Measurements from ENCODE around the gene GABARAP.
"Not testable (repeated sequence)": the region's sequence is repeated elsewhere in the genome, so short reads cannot be mapped to it uniquely, and the experiment has no call there.

GABARAP gene

DNA sequence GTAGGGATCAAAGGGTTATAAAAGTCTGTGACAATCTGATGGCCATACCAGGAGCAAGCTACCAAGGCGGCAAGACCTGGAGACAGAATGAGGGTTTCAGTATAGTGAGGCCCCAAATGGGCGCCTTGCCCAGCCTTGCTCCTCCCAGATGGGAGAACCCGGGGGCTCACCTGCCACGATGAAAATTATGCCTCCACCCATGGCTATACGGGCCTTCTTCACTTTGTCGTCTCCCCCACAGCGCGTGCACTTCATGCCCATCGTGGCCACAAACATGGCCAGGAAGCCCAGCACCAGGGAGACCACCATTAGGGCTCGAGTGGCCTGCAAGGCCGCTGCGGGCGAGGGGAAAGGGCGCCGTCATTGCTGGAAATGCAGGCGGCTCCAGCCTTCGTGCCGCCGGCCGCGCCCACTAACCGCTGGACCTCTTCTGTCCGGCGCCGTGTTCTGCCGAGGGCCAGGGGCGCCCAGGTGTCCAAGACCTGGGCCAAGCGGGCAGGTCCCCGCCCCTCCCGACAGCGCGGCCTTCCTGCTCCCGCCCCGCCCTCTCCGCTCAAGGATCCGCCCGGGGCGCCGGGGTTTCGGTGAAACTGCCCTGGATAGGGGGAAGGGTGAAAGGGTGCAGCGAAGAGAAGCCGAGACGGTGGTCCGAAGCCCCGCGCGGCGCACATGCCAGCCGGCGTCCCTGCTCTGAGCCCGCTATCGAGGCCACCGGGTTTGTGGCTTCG, 18.6 kb upstream of the GABARAP start:
- DNase-seq (ENCODE audit: low read depth): no peak

DNA sequence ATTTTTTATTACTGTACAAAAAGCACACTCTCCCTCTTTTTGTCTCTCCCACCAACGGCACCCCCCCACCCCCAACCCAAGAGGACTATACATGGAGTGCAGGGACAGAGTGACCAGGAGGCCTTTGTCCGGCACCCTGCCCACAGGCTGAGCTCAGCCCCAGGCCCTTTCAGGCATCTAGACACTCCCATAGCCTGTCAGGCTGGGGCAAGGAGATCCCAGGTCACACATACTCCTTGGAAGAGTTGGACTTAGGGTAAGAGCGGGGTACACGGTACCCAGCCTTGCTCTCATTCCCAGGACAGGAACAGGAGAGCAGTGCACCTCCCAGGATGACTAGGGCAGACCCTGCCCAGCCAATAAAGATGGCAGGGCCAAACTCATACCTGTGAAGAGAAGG, 17.9 kb upstream of the GABARAP start:
- DNase-seq (ENCODE audit: low read depth): no peak

DNA sequence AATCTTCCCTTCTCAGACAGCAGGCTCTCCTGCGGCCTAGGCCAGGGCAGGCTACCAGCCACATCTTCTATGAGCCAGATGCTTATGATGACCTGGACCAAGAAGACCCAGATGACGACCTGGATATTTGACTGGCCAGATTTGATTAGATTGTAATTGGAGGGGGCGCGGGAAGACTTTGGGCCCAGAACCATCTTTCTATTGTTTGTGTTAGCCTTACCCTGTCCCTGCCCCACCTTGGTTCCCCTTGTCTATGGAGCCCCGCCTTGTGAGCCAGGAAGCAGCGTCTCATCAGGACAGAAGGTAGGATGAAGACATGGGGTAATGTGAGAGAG, 17.3 kb upstream of the GABARAP start:
- DNase-seq (ENCODE audit: low read depth): no peak

DNA sequence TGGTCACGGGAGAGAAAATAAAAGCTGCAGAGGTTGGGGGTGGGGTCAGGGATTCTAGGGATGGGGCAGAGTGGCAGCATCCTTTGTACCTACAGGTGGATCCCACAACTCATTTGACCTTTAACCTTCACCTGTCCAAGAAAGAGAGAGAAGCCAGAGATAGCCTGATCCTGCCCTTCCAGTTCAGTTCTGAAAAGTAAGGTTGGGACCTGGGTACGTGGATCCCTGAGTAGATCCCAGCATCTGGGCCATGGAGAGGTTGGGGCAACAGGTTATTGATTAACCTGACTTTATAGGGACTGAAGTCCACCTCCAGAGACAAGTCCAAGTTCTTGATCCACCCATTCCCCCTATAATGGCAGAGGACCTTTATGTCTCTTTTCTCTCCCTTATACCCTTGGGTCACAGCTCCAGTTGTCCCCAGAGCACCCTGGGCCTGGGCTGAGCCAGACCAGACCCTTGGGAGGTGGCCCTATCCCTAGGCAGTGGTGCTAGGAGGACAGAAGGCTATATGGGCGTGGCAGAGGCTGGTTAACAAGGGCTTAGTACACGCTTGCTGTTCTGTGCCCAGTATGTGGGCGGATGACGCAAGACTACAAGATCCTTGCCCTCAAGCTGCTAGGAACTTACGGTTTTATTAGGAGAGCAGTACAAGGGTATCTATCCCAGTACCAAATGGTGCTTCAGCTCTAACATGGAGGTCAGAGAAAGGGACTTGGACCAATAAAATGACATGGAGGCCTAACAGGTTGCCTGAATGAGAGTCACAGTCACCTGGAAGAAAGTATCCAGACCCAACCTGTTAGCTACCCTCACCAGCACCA, 16.7 kb upstream of the GABARAP start:
- no peak for DNase-seq (ENCODE audit: low read depth)

DNA sequence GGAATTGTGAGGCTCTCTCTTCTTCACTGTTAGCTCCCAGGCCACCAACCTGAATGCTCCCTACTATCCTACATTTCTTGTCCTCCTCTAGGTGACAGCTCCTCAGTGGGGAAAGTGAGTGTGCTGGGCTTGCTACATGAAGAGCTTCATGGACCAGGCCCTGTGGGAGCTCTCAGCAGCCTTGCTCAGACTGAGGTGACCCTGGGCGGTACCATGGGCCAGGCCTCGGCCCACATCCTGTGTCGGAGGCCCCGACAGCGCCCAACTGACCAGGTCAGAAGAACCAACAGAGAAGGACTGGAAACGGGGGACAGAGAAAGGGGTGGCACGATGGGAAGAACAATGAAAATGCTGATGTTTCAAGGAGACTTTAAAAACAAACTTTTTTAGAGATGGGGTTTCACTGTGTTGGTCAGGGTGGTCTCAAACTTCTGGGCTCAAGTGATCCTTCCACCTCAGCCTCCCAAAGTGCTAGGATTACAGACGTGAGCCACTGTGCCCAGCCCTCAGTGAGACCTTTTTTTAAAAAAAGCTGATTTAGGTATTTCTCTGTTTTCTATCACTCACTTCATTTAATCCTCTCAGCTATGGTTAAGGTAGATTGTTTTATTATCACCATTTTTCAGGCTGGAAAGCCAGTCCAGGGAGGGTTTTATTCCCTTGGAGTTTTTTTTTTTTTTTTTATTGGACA, 14.7 kb upstream of the GABARAP start:
- no peak for DNase-seq (ENCODE audit: low read depth)

DNA sequence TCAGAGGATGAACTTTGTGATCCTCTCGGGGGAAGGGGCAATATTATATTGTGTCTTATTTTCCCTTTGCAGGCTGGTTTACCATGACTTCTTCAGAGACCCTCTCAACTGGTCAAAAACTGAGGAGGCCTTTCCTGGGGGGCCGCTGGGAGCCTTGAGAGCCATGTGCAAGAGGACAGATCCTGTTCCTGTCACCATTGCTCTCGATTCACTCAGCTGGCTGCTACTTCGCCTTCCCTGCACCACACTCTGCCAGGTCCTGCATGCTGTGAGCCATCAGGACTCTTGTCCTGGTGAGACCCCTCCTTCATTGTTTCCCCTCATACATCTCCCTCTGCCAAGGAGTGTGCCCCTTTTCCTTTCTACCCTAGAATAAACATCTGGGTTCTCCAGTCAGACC, 12.3 kb upstream of the GABARAP start:
- no peak for DNase-seq (ENCODE audit: low read depth)

DNA sequence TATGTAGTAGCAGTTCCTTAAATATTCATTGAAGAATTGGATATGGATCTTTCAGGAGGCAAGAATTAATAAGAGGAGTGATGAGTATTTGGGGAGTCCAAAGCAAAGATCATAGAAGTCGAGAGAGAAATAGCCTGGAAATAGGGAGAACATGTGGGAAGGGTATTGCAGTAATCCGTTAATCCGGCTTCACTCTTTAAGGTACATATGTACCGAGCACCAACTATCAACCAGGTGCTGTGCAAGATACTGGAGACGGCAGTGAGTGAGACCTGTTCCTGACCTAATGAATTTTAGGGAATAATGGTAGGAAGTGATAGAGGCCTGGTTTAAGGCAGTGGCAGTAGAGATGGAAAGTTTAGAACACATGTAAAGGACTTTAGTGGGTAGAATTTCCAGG, 10.8 kb upstream of the GABARAP start:
- no peak for DNase-seq (ENCODE audit: low read depth)

DNA sequence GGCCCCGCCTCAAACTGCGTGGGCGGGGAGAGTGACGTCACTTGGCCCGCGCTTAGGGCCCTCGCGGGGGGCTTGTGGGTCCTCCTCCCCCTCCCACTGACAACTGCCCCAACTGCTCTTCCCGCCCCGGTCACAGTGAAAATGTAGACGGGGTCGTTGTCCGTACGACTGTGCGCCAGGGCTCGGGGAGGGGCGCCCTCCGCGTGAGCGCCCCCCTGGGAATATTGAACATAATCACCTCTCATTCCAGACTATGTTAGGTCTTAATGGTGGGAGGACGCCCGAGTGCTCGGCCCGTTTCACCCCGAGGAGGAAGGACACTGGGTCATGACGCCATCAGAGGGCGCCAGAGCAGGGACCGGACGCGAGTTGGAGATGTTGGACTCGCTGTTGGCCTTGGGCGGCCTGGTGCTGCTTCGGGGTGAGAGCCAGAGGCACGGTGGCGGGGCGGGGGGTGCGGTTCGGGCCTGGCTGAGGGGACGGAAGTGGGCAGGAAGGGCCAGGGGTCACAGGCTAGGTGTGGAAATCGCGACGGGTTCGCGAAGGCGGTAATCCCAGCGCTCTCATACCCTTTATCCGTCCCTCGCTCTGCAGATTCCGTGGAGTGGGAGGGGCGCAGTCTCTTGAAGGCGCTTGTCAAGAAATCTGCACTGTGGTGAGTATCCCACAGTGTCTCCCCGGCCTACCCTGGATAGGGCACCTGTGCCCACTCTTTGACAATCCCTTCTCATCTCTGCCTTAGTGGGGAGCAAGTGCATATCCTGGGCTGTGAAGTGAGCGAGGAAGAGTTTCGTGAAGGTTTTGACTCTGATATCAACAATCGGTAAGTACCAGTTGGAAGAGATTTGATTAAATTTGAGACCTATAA, 10.2 kb upstream of the GABARAP start, which contains the start of gene ELP5:
ELP5 (plus strand) TSS at position 40 of the 868 bp plus-strand sequence; CDS start at position 376, 336 bp downstream.
- DNase-seq (ENCODE audit: low read depth): peak; percentile 86

DNA sequence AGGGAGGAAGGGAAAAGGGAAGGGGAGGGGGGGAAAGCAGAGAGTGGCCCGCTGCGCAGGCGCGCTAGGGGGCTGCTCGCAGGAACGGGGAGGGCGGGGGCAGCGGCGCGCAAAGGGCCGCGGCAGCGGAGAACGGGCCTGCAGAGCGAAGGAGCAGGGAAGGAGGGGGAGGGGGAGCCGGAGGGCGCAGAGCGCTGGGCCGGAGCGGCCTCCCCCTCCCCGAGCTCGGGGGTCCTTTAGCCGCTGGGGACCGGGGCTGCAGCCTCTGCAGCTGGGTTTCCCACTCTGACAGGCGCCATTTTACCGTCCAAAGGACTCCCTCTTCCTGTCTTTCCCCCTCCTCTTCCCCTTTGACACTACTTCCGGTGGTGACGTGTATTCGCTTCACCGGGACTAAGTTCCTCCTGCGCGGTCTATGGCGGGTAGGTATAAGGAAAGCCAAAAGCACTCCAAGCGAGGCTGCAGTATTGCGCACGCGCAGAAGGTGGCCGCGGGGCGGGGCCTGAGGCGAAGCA, 9.5 kb upstream of the GABARAP start, which contains the start of gene CTDNEP1:
CTDNEP1 (minus strand) TSS at position 74 of the 515 bp plus-strand sequence. CDS start 438 bp downstream, outside the sequence.
- peak; percentile 97 for DNase-seq (ENCODE audit: low read depth)

DNA sequence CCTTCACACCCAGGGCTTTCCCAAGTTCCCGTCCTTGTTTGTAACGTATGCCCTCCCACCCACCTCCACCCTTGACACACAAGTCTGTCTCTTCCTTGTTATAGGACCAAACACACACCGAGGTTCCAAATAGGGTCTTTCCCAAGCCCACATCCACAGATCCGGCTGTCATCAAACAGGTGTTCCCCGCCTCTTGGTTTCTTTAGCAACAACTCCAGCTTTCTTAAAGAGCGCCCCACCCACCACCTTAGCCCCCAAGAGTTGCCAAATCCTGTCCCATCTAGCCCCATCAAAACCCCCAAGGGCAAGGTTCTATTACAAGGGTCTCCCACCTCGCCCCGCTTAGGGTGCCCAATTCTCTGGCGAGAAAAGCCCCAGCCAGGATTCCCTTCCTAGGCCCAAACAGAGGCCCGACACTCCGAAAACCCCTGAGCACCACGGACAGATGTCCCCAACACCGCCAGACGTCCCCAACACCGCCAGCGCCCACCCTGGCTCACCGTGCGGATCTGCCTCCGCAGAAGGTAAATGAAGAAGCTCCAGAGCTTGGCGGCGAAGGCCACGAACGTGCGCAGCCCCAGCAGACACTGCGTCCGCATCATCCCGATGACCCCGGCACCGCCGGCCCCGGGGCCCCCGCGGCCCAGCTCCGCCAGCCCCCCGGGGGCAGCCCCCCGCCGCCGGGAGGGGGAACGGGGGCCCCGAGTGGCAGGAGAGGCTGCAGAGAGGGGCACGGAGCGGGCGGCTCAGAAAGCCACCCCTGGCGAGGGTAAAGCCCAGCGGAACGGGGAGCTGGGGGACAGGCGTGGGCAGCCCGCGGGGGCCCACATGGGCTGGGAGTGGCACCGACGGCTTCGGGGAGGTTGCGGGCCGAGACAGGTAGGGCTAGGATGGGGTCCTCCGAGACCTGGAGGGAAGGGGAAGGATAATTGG, 8.7 kb upstream of the GABARAP start:
- no peak for DNase-seq (ENCODE audit: low read depth)

DNA sequence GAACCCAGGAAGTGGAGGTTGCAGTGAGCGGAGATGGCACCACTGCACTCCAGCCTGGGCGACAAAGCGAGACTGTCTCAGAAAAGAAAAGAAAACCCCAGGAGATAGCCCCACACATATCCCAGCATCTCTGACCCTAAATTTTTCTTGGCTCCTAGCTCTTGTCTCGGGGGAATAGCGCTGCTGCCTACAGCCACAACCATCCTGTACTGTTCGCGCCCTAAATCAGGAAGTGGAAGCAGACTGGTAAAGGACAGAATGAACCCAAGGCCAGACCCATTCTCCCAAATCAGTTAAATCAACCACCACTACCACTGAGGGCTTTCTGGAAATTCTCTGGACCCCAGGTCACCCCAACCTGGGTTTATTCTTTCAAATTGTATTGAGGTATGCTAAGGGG, 7.6 kb upstream of the GABARAP start:
- no peak for DNase-seq (ENCODE audit: low read depth)

DNA sequence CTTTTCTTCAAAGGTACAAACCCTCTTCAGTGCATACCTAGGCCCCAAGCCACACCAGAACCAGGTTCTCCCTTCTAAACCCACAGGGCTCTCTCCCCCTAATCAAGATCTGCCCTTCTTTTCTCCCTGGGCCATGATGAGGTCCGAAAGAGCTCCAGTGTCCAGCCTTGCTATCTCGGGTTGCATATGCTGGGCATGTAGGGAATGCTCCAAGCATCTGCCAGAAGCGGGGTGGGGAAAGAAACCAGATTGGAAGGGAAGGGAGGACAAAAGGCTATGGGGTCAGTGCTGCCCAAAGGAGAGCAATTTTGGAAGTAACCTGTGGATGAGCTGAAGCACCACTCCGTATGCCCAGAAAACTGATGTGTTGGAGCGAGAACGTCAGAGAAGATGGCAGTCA, 7.0 kb upstream of the GABARAP start:
- no peak for DNase-seq (ENCODE audit: low read depth)

DNA sequence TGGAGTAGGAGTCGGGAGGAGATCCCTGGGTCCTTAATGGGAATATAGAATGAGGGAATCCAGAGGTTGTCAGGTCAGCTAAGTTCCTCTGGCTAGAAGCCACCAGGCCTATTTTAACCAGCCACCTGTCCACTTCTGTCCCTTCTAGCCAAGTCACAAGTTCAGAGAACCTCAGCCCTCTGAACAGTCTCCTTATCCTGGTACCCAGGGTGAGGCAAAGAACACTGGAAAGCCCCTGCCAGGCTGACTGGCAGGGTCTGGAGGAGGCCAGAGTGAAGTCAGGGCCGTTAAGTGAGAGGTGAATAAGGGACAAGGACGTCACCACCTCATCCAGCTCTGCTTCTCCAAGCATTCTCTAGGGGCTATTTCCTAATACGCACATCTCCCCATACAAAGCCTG, 6.5 kb upstream of the GABARAP start:
- DNase-seq (ENCODE audit: low read depth): no peak

DNA sequence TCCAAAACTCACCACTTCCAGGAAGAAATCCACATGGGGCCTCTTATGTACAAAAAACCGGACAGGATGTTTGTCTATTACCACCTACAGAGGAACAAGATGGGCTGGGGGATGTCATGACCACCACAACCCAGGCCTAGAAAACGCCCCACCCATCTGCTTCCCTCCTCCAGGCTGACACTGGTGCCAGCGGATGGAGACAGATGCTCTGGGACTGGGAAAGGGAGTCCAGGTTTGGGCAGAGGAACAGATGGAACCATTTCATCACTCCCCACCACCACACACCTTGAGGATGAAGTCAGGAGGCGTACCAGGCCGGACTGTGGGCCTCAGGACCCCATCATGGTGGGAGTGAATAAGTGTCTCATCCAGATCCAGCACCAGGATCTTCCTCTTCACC, 4.5 kb upstream of the GABARAP start:
- DNase-seq (ENCODE audit: low read depth): no peak

DNA sequence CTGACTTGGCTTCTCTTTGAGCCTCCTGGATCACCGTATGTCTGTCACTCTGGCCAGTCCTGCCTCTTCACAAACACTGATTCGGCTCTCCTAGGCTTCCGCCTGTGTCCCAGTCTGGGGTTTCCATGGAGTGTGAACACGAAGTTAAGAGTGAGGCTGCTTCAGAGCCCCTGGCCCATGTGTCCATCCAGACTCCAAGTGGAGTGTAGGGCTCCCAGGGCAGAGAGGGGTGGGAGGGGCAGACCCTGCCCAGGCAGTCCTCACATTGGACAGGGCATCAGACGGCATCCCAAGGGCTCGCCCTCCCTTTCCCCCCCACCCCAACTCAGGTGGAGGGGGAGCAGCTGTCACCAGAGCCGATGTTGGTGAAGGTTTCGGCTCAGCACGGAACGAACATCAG, 1.6 kb upstream of the GABARAP start:
- DNase-seq (ENCODE audit: low read depth): not testable (repeated sequence)

DNA sequence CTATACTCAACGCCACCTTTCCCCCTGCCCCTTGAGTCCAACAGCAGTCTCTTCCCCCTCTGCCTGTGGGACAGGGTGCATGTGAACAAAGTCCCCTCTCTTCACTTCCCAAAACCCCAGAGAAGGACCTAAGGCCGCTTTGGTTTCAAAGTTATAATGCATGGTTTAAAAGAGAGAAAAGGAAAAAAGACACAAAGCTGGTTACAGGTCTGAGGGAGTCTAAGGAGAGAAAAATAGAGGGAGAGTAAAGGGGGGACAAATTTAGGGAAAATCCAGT, 1.1 kb upstream of the GABARAP start:
- no peak for DNase-seq (ENCODE audit: low read depth)

DNA sequence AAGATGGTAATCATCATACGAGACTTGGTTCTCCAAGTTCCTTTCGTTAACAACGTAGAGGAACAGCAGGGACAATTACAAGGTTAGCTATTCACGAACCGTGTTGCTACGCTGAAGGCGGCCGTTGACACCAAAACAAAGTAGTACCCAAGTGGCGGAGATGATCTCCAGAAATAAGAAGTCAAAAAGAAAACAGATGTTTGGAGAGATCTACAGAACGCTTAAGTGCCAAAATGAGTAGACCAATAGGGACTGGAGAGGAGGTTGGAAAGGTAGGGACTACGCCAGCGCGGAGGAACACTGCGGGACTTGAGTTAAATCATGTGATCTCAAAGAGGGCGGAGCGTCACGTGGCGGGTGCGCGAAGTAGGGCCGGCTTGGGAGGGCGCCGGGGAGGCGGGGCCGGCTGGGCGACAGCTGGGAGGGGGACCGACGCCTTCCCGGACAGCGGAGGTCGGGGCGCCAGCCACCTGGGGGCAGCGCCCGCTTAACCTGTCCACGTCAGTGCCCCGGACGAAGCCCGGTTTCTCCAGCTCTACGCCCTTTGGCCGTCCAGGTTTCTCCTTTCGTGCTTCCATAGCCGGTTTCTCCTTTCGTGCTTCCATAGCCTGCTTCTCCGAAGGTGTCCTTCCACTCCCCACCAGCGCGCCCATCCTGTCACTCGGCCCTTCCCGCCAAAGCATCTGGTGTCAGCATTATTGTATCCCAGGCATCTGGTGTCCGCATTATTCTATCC, 636 bp upstream of the GABARAP start:
- peak; percentile 85 for DNase-seq (ENCODE audit: low read depth)

DNA sequence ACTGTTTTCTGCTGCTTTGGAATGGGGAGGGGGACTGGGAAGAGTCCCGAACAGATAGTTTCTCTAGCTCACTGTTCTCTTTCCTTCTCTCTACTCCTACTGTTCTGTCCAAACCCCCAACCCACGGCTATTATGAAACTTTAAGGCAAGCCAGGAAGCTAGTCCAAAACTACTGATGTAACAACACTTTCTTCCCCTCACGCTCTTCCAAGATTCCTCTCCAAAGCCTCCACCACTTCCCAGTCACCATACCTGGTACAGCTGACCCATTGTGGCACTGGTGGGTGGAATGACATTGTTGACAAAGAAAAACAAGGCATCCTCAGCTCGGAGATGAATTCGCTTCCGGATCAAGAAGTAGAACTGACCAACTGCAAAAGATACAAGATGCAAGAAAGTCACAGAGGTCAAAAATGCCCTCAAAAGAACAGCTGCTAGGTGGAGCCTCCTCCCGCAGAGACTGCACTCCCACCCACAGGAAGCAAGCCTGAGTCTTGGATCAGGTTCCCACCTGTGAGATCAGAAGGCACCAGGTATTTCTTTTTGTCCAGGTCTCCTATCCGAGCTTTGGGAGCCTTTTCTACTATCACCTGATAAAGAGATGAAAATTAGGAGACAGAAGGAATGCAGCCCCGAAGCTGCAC, 1.0 kb downstream of the GABARAP start:
- no peak for DNase-seq (ENCODE audit: low read depth)

DNA sequence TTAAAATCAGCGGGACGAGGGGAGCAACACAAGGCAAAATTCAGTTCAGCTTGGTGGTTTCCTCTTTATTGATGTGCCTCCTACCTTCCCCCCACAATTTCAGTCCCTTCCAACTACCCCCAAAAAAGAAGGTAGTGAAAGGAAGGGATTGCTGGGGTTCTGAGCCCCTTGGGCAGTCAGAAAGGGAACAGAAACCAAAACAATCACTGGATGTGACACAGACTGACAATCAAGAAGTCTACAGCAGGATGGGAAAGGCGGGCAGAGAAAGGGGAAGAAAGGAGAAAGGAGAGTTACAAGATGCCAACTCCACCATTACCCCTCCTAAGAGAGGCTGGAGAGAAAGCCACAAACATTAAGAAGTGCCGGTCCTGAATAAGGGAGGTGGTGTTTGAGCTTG, 1.9 kb downstream of the GABARAP start:
- no peak for DNase-seq (ENCODE audit: low read depth)

Measured in activated T-cell treated with anti-CD3 and anti-CD28 coated beads for 48 hours (primary cell).